Measurements from ENCODE around the gene GAS1. TPM values are rescaled to one million over a fixed set of nuclear protein-coding genes. Genes with fewer than 3 reads are reported as not detected.
A peak's percentile ranks its signal among the peaks of the same experiment; 100 is the strongest.

The GAS1 gene
- total RNA-seq, 1 donor from 2014 or later = 190 TPM

GRCh38 chr9:86965636-86966395 is 18.5 kb upstream of the GAS1 start:
- DNase-seq (ENCODE audit: low read depth) = no peak

- no peak for DNase-seq (ENCODE audit: low read depth)
These were observed 15.4 kb upstream of the GAS1 start for GRCh38 chr9:86962692-86963091.

GRCh38 chr9:86960938-86961337 is 13.6 kb upstream of the GAS1 start:
- DNase-seq (ENCODE audit: low read depth) = no peak

- no peak for DNase-seq (ENCODE audit: low read depth)
These were observed 10.9 kb upstream of the GAS1 start for GRCh38 chr9:86958203-86958602.

DNA sequence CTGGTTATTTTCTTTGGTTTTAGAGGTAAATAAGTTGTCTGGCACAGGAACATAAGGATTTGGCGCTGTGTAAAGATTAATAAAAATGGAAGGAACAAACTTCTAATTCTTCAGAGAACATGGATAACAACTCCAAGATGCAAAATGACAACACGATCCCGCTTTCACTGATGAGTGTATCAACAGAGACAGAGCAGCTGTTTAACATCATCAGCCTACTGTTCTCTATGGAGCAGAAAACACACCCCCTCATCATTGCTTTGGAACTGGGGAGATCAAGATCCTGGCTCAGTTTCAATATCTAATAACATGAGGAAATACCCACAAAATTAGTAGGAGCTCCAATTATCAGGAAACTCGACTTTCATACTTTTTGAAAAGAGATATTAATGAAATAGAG is 8.3 kb upstream of the GAS1 start:
- DNase-seq (ENCODE audit: low read depth) = peak; percentile 47

DNA sequence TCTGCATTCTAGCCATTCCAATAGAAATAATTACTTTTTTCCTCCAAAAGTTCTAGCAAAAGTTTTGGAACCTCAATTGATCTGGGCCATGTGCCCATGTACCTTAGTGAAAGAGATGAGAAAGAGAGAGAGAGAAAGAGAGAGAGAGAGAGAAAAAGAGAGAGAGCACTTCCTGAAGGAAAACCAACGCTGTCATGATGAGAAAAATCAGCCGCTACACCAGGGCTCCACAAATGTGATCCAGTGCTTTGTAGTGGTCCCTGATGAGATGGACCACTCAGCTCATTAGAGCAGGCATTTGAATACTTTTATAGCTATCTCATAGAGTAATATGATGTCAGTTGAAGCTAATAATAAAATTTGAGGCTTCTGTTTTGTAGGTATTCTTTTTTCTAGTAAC is 7.7 kb upstream of the GAS1 start:
- DNase-seq (ENCODE audit: low read depth) = no peak

DNA sequence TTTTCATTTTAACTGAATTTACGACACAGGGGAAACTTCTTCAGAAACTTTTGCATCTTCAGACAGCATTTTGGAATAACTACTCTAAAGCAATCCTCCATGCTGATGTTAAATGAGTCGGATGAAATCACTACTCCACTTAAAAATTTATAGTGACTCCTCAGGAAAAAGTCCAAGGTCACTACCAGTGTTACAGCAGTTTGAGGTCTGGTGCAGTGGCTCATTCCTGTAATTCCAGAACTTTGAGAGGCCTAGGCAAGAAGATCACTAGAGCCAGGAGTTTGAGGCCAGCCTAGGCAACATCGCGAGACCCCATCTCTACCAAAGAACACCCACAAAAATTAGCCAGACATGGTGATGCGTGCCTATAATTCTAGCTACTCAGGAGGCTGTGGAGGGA is 5.9 kb upstream of the GAS1 start:
- no peak for DNase-seq (ENCODE audit: low read depth)

GRCh38 chr9:86948074-86948929 is 996 bp upstream of the GAS1 start:
- DNase-seq (ENCODE audit: low read depth) = peak; percentile 87

DNA sequence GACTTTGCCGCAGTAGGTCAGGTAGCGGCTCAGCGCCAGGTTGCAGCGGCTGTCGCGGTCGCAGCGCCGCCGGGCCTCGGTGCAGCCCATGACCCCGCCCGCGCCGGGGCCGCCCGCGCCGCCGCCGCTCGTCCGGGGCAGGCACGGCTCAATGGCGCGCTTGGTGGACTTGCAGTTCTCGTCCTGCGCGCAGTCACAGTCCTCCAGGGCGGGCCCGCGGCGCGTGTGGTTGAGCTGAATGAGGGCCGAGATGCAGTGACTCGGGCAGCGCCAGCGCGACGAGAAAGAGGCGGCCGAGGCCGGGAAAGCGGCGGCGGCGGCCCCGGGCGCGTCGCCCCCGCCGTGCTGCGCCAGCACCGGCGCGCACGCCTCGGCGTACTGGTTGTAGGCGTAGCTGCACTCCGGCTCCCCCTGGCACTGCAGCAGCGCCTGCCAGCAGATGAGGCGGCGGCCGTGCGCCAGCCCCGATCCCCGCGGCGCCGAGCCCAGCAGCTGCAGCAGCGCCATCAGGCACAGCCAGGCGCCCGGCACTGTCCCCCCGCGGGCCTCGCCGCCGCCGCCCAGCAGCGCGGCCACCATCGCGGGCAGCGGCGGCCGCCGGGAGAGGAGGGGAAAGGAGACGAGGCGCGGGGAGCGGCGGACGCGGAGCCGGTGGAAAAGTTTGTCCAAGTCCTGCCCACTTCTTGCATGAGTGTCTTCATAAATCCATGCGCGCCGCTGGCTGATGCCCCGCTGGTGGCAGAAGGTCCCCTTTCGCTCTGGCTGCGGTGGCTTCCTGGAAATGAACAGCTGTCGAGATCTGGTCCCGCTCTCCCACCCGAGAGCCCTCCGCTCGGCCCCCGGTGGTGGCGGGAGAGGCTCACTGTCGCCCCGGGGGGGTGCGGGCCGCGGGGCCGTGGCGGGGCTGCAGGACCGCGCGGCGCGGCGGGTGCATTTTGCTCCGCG is 833 bp downstream of the GAS1 start:
- DNase-seq (ENCODE audit: low read depth) = peak; percentile 84

DNA sequence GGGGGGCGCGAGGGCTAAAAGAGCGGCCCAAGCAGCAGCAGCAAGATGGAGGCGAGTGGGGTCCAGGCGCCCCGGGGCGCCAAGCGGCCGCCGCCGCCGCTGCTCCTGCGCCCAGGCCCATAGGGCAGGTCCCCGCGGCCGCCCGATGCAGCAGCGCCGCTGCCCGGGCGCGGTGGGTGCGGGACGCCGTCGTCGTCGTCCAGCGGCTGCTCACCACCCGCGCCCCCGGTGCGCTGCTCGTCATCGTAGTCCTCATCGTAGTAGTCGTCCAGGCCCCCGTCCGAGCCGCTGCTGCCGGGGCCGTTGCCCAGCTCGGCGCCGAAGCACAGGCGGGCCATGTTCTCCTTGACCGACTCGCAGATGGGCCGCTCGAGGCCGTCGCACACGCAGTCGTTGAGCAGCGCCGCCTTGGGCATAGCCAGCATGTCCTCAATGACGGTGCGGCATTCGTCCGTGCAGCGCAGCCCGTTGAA is 1.5 kb downstream of the GAS1 start:
- DNase-seq (ENCODE audit: low read depth) = peak; percentile 67

DNA sequence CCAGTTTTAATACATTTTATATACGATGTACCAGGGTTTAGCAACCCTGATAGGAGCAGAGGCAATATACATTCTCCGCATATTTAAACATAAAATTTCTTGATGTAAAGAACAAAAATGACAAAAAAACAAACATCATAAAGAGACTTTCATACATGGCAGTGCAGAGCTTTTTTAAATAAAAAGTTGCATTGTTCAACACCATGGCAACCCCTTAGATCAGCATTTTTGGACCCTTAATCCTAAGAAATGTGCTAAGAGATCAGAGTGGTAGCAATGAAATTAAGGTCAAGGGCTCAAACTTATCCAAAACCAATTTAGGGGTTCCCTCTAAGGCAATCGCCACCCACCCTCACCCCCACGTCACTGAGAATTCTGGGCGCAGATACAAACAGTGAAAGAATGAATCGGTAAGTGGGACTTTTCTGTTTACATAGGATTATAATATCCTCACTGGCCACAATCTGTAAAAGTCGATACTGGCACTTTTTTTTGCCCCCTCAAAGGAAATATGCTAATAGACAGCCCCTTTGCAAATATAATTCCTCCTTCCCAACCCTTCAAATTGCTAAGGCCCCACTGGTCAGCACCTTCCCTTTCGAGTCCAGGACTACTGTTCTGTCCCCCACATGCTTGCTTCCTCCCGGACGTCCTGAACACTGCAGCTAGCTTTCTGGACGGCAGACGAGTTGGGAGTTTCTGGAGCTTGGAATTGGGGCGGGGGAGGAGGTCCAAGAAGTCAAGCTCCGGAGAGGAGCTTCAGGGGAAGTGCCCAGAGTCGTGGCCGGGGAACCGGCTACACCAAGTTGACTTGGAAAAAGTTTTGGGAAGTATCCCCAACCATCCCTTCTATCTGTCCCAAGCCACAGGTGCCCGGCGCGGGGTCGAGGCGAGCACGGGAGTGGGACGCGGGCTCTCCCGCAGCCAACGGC is 2.2 kb downstream of the GAS1 start:
- peak; percentile 59 for DNase-seq (ENCODE audit: low read depth)

DNA sequence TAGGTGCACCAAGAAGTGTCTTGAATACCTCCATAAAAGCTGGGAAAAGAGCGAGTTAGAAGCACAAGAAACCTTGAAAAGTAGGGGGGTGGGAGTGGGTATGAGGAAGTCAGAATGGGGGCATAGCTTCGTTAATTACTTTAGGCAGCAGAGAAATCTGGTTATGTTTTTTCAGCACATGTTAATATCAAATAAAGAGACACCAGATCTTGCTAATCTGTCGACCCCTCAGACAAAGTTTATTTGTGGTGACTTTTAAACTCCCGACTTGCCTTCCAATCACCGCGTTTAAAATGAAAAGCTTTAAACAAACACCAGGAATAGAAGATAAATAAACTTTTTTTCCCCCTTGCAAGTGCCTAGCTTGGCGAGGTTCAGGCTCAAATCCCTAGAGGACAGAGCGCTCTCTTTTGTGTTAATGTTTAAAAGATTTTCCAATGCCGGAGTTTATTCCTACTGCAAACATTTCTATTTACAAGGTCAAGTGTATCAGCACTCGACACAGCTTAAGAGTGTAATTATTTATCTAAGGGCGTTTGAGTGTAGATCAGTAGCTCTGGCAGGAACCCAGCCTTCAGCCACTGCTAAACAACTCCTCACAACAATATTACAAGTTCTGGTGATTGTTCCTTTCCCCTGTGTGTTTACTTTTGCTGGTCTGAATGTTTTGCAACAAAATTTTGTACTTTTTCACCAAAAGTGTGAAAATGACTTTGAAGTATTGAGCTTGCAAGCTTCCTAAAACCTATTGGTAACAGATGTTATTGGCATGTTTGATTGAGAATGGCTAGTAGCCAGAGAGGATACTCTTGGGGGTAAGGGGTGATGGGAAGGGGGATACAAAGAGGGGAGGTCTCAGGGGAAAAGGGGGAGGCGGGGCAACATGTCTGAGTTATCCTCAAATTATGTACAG is 3.8 kb downstream of the GAS1 start:
- DNase-seq (ENCODE audit: low read depth) = peak; percentile 70

DNA sequence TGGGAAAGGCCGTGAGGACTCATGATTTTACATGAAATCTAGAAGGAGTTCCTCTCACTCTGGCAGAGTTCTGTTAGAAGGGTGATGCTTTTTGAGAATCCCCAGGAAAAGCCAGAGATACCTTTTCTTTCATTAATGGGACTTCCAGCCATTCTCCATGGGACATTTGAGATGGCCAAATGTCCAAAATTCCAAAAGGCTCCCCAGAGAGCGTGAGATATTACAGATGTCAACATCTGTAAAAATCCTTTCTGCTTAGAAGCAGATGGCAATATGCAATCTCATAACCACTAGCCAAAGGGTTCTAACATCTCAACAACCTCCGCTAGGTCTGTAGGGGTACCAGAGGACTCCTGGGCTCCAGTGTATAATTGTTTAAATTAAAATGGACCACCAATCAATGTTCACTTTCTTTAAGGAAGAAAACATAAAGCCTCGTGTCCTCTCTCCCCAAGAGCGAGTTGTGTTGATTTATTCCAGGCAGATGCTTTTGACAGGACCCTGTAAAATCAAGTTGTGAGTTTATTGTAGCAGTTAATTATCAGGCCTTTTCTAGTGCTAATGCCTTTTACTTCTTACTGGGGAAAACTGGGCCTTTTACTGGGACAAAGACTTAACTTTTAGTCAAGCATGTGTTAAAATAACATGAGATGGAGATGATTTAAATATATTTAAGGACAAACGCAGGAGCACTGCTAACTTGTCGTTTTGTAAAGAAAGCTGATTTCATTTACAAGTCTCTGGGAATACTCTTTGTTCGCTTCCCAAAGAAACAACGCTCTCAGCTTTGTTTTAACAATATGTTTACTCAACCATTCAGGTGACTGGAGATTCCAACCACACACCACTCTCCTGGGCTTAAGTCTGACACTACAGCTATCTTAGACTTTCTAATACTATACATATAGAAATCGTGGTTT is 4.8 kb downstream of the GAS1 start:
- DNase-seq (ENCODE audit: low read depth) = peak; percentile 63

DNA sequence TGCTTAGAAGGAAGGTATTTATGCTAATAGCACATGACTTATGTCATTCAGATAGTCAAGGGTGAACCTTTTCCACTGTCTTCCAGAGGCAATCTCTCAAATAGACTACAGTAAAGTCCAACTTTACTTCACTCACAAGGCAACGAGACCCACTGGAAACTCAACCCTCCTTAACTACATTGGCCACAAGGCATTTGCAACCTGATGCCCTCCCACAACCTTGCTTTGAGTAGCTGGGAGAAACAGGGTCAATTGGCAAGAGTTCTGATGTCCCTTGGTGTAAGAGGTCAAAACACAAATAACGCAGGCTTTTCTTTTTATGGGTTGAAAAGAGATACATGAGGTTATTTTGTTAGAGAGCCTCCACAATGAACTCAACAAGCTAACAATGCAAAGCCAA is 6.1 kb downstream of the GAS1 start:
- peak; percentile 31 for DNase-seq (ENCODE audit: low read depth)

GRCh38 chr9:86940774-86941173 is 6.5 kb downstream of the GAS1 start:
- no peak for DNase-seq (ENCODE audit: low read depth)

DNA sequence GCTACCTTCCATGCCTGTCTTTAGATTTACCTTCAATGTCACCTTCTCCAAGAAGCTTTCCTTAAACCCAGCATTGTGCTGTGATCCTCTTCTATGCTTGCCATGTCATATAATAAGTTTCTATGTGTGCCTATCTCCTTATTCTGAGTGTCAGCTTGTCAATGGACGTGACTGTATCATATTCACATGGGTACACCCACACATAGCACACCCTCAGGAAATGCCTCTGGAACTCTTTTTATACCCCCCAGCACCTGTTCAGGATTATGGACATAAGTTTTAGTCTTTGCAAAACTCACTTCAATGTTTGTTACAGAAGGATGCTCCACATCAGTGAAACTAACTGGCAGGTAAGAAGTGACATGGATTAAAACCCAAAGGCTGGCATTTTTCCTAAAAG is 7.4 kb downstream of the GAS1 start:
- DNase-seq (ENCODE audit: low read depth) = peak; percentile 24

GRCh38 chr9:86939321-86939720 is 8.0 kb downstream of the GAS1 start:
- DNase-seq (ENCODE audit: low read depth) = peak; percentile 10

DNA sequence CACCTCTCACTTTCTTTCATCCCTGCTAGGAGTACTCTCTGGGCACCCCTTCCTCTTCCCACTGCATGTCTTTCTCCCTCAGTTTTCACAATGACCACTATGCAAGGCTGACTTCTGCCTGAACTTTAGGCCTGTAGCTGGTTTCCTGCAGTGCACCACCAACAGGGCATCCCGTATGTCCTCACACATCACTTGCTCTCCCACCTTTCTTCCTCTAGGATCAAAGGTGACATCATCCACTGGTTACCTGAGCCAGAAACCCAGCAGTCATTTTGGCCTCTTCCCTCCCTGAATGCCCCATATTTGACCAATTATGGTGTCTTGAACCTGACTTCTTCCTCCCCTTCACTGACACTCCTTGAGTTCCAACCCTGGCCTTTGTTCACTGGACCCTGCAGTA is 8.5 kb downstream of the GAS1 start:
- no peak for DNase-seq (ENCODE audit: low read depth)
